CD4-positive, alpha-beta T cell treated with Interleukin-17A for 1 hour (primary cell): ENCODE results near the gene PPP3R2.
"Not testable (repeated sequence)": the region's sequence is repeated elsewhere in the genome, so short reads cannot be mapped to it uniquely, and the experiment has no call there.

ENCODE experiments used
- DNase-seq: peaks from one replicate; pipeline ENCODE4 v3.0.0-alpha.2; 2020

The PPP3R2 gene

GRCh38 chr9:101594796-101595195, at the start of gene PPP3R2:
Gene PPP3R2 (minus strand): TSS chr9:101594969. CDS start chr9:101594921, 48 bp downstream.
- no peak for DNase-seq

GRCh38 chr9:101639785-101640665, 45.3 kb upstream of the PPP3R2 start:
- no peak for DNase-seq

GRCh38 chr9:101639311-101639710, 44.5 kb upstream of the PPP3R2 start:
- DNase-seq = no peak

GRCh38 chr9:101636247-101636646, 41.5 kb upstream of the PPP3R2 start:
- no peak for DNase-seq

GRCh38 chr9:101635473-101635872, 40.7 kb upstream of the PPP3R2 start:
- no peak for DNase-seq

- DNase-seq = no peak
These were observed 40.1 kb upstream of the PPP3R2 start for GRCh38 chr9:101634741-101635409.

- no peak for DNase-seq
These were observed 37.8 kb upstream of the PPP3R2 start for GRCh38 chr9:101632611-101633010.

GRCh38 chr9:101631892-101632291, 37.1 kb upstream of the PPP3R2 start:
- DNase-seq = no peak

- no peak for DNase-seq
These were observed 34.9 kb upstream of the PPP3R2 start for GRCh38 chr9:101629636-101630035.

GRCh38 chr9:101628173-101628572, 33.4 kb upstream of the PPP3R2 start:
- no peak for DNase-seq

- DNase-seq = no peak
These were observed 31.5 kb upstream of the PPP3R2 start for GRCh38 chr9:101626295-101626694.

- no peak for DNase-seq
These were observed 31.1 kb upstream of the PPP3R2 start for GRCh38 chr9:101625876-101626275.

- DNase-seq = no peak
These were observed 25.7 kb upstream of the PPP3R2 start for GRCh38 chr9:101620452-101620851.

- DNase-seq = no peak
These were observed 23.9 kb upstream of the PPP3R2 start for GRCh38 chr9:101618698-101619097.

- DNase-seq = no peak
These were observed 10.8 kb upstream of the PPP3R2 start for GRCh38 chr9:101605547-101605946.

GRCh38 chr9:101604296-101604695, 9.5 kb upstream of the PPP3R2 start:
- DNase-seq = no peak

GRCh38 chr9:101601904-101602765, 7.4 kb upstream of the PPP3R2 start:
- peak; percentile 35 for DNase-seq

- no peak for DNase-seq
These were observed 1.4 kb downstream of the PPP3R2 start for GRCh38 chr9:101593345-101593744.

GRCh38 chr9:101592788-101593187, 2.0 kb downstream of the PPP3R2 start:
- no peak for DNase-seq

- DNase-seq = no peak
These were observed 2.9 kb downstream of the PPP3R2 start for GRCh38 chr9:101591787-101592446.

- DNase-seq = no peak
These were observed 3.9 kb downstream of the PPP3R2 start for GRCh38 chr9:101590901-101591300.

GRCh38 chr9:101590074-101590473, 4.7 kb downstream of the PPP3R2 start:
- DNase-seq = not testable (repeated sequence)
